Coronary artery (tissue), 2 donors: ENCODE results near the gene ARID4A.
"Not testable (repeated sequence)": the region's sequence is repeated elsewhere in the genome, so short reads cannot be mapped to it uniquely, and the experiment has no call there.

Experiments used
- DNase-seq: peaks from one replicate; pipeline ENCODE4 v3.0.0-alpha.2; 2017; ENCODE audit warnings: low spot score
- H3K27ac ChIP-seq, 2 donors: fragments of 200-600 bp; sonication (generic); one replicate each; pipeline ENCODE4 v1.5.1; 2016 to 2019
- H3K4me3 ChIP-seq: fragments of 200-600 bp; sonication (generic); 2 replicates; pipeline ENCODE4 v1.5.1; 2016; ENCODE audit warnings: mild to moderate bottlenecking, moderate library complexity
- CTCF ChIP-seq: fragments of 200-600 bp; sonication (generic); IDR thresholded peaks from one replicate; pipeline ENCODE4 v1.5.1; 2019; ENCODE audit warnings: antibody characterized with exemption

ARID4A gene

GRCh38 chr14:58332561-58332960 lies 34.2 kb downstream of the ARID4A start:
- Histone ChIP-seq H3K27ac (no peak overlapping the region), H3K4me3 (no peak overlapping the region)
- TF ChIP-seq CTCF: no peak

GRCh38 chr14:58339666-58340065 lies 41.3 kb downstream of the ARID4A start:
- H3K4me3 ChIP-seq, DNase-seq: not testable (repeated sequence)

More at GRCh38 chr14:58332561-58332960, 34.2 kb downstream of the ARID4A start:
- DNase-seq: no peak

GRCh38 chr14:58341152-58341748 lies 42.9 kb downstream of the ARID4A start:
- H3K4me3 ChIP-seq: no peak overlapping the region
- no peak for TF ChIP-seq CTCF
- no peak for DNase-seq

More at GRCh38 chr14:58339666-58340065, 41.3 kb downstream of the ARID4A start:
- H3K27ac ChIP-seq: not testable (repeated sequence)

GRCh38 chr14:58343535-58343934 lies 45.2 kb downstream of the ARID4A start:
- H3K27ac ChIP-seq, H3K4me3 ChIP-seq, DNase-seq: not testable (repeated sequence)

More at GRCh38 chr14:58341152-58341748, 42.9 kb downstream of the ARID4A start:
- no peak overlapping the region for H3K27ac ChIP-seq

GRCh38 chr14:58353516-58354299 lies 55.4 kb downstream of the ARID4A start:
- Histone ChIP-seq H3K27ac (no peak overlapping the region), H3K4me3 (peak overlapping the region; percentile 44)
- no peak for DNase-seq
- no peak for TF ChIP-seq CTCF

- TF ChIP-seq CTCF: no peak
- Histone ChIP-seq H3K27ac (no peak overlapping the region), H3K4me3 (no peak overlapping the region)
- DNase-seq: no peak
Measured at GRCh38 chr14:58354808-58355207, 56.5 kb downstream of the ARID4A start.

GRCh38 chr14:58356268-58356667 lies 57.9 kb downstream of the ARID4A start:
- TF ChIP-seq CTCF: no peak
- Histone ChIP-seq H3K4me3 (no peak overlapping the region), H3K27ac (no peak overlapping the region)
- DNase-seq: no peak

- not testable (repeated sequence) for H3K4me3 ChIP-seq, H3K27ac ChIP-seq, DNase-seq
Measured at GRCh38 chr14:58362272-58362671, 63.9 kb downstream of the ARID4A start.
